CD4-positive, alpha-beta T cell treated with Interleukin-15 for 4 hours (primary cell): Measurements from ENCODE around the gene SLC25A29.
"Not testable (repeated sequence)": the region's sequence is repeated elsewhere in the genome, so short reads cannot be mapped to it uniquely, and the experiment has no call there.

Experiments used
- DNase-seq: peaks from one replicate; pipeline ENCODE4 v3.0.0-alpha.2; 2020; ENCODE audit warnings: low spot score

SLC25A29 gene

DNA sequence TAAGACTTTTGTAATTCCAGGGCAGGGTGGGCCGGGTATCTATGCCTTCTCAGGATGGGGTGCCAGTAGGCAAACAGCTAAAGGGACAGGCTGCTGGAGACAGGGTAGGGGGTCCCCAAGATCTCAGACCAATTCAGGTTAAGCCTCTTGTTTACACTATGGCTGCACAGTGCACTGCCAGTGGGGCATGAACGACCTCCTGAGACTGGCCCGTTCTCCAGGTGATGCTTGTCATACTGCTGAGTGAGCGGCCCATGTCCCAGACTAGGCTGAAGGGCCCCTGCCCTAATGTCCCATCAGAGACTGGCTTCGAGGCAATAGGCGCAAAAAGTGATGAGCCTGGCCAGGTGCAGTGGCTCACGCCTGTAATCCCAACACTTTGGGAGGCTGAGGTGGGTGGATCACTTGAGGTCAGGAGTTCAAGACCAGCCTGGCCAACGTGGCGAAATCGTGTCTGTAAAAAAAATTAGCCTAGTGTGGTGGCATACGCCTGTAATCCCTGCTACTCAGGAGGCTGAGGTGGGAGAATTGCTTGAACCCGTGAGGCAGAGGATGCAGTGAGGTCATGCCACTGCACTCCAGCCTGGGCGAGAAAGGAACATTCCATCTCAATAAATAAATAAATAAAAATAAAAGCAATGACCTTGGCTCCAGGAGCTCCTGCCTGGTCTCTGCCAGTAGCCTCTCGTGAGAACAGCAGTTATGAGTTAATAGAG lies 12.6 kb downstream of the SLC25A29 start:
- no peak for DNase-seq

DNA sequence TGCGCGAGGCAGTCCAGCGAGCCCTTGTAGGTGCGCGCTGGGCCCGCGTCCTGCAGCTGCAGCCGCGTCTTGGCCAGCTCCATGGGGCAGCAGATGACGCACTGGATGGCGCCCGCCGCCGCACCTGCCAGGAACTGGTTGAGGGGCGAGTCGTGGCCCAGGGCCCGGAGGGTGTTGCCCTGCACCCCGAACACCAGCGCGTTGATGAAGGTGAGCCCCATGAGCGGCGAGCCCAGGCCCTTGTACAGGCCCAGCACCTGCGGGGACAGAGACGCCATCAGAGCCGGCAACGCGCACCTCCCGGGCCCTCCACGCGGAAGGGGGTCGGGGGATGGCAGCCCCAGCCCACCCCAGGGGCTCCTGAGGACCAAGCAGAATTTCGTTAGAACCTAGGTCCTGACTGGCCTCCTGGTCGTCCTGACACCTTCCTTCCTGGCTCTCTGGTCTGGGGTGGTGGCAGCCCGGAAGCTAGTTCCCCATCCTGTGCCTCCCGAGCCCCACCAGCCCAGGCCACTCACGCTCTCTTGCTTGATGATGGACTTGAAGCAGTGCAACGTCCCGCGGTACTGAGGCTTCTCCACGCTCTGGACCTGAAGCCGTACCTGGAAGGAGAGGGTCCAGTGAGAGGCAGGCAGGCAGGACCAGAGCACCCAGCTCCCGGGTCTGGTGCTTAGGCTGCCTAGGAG lies 13.3 kb downstream of the SLC25A29 start:
- no peak for DNase-seq

DNA sequence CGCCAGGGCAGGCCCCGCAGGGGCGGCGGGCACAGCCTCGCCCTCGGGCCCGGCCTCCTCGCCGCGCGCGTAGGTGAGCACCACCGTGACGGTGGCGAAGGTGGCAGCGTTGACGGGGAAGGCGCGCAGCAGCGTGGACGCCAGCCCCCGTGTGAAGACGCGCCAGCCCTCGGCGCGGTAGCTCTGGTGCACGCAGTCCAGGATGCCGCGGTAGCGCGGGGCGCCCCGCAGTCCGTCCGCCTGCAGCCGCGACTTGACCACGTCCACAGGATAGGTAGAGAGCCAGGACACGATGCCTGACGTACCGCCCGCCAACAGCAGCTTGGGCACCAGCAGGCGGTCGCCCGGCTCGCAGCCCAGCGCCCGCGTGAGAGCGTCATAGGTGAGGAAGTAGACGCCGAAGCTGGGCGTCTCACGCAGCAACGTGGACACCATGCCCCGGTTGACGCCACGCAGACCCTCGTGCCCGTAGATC lies 13.9 kb downstream of the SLC25A29 start:
- DNase-seq = no peak

DNA sequence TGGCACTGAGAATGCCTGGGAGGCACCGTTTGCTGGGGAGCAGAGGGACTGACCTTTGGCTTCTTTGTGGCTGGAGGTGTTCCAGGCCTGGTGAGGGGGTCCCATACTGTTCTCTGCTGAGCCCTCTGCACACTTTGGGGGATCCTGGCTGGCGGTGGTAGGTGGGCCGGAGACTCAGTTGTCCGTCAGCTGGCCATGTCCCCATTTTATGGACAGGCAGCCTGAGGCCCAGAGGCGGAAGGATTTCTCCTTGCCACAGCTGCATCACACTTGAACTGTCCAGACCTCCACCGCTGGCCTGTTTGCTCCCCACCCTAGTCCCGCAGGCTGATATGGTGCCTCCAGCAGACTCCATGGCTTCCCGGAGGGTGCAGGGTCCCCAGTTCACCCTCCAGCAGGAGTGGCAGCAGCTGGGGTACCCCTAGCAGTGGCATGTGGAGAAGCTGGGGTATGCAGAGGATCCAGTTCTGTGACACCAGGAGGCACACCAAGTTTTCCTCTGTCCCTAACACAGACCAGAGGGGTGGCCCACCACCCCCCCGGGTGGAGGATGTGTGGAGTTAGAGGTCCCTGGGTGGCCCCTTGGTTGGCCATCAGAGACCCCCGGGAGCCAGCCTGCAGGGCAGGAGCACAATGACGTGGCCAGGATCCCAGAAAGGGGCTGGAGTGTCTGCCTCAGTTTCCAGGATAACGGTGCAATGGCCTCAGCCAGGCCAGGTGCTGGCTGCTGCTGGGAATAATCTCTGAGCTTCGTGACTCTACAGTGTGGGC lies 14.8 kb downstream of the SLC25A29 start:
- no peak for DNase-seq

DNA sequence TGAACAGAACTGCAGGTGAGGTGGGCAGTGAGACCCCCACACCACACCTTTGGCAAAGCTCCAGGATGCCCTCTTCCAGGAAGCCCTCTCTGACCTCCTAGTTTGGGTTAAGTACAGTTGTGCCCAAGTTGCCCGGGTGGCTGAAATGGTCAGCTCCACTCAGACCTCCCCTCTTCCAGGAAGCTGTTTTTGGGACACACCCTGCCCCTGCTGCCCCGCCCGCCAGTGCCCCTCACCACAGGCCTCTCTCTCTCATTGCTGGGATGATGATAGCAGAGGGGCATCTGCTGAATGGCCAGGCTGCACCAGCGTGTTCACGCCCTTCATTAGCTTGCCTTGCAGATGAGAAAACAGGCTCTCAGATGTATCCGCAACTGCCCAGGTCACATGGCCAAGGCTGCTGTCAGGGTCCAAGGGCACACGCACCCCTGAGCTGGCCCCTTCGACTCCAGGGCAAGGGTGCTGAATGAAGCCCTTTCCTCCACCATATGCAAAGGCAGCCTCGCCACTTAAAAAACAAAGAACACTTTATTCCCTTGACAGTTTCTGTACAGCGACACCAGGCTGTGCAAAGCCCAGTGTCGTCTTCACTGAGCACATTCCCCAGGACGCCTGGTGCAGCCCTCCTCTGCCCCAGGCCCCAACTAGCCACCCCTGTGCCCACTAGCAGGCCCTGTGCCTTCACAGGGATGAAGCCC lies 15.5 kb downstream of the SLC25A29 start:
- DNase-seq = no peak

DNA sequence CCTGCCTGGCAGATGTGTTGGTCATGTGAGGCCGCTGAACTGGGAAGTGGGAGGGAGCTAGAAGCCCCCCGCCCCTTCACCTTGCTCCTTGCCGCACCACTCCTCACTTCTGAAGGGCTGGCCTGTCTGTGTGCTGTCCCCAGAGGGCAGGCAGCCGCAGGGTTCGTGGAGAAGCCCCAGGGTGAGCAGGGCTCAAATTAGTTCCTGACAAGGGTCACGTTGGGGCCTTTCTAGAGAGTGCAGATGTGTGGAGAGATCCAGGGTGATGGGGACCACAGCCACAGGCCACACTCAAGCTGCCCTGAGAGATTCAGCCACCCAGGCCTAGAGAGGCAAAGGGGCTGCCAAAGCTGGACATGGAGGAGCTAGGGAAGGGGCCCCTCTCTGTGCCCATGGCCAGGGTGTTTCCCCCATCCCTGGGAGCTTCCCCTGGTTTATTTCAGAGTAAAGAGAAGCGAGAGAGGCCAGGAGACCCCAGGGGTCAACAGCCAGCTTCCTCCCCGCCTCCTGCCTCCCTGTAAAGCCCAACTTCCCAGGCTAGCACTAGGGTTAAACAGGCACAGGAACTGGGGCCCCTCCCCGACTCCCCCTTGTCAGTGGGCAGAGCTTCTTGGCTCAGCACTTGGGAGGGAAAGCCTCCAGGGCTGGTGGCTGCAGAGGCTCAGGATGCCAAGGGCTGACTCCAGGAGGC lies 16.2 kb downstream of the SLC25A29 start:
- DNase-seq = no peak

DNA sequence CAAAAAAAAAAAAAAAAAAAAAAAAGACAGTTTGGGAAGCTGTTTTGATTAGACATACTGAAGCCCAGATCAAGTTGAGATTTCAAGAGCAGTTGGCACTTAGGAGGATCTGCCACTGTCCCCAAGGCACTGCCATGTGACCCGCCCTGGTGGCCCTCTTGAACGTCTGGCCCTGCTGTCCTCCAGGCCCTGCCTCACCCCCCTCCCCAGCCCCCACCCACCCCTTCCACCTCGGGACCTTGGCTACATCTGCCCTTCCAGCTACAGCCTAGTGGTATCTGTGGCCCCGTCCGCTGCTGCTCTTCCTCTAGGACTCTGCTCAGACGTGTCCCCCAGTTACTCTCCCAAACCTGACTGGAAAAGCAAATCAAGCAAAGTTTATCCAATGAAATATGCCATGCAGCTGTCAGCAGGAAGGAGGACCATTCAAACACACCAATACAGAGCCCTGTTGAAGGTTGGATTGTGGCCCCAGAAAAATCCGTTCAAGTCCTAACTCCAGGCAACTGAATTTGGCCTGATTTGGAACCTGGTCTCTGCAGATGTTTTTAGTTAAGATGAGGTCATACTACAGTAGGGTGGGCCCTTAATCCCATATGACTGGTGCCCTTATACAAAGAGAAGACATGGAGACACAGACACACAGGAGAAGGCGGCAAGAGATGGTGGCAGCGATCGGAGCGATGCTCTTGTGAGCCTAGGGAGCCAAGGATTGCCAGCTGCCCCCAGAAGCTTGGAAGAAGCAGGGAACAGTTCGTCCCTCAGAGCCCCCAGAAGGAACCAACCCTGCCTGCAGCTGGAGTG lies 17.7 kb downstream of the SLC25A29 start:
- DNase-seq = no peak

DNA sequence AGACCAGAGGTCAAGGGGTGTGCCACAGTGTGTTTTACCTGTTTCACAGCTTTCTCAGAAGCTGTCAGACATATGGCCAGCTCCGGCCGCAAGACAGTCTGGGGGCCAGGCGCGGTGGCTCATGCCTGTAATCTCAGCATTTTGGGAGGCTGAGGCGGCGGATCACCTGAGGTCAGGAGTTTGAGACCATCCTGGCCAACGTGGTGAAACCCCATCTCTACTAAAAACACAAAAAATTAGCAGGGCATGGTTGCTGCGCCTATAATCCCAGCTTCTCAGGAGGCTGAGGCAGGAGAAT lies 18.3 kb downstream of the SLC25A29 start:
- not testable (repeated sequence) for DNase-seq

DNA sequence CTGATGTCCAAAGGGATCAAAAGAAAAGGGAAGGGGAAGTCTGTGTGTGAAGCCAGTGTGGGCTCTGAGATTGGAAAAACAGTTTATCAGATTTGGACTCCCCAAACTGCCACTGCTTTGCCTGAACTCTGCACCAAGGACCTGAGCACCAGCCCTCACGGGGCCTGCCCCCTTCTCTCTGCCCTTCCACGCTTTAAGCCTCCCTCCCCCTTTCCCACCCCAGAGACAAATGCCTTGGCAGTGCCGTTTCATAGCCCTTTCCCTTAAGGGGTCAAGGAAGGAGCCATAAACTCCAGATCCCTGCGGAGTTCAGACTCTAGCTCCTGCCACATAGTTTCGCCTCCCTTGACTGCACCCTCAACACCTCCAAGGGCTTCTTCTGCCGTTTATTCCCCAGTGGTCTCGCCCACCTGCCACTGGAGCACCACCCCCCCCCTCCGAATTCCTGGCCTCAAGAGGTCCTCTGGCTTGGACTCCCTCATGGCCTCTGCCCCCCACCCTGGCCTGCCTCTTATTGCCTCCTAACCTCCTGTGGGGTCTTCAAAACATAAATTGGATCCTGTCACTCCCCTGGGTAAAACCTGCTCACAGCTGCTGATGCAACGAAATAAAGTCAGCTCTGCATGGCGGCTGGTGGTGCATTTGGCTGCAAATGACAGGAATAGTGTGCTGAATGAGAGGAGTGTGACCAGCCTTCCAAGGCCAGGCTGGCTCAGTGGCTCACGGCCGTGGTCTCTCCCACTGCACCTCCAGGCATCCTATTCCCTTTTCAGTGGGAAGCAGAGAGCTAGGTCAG lies 18.8 kb downstream of the SLC25A29 start:
- DNase-seq = no peak

DNA sequence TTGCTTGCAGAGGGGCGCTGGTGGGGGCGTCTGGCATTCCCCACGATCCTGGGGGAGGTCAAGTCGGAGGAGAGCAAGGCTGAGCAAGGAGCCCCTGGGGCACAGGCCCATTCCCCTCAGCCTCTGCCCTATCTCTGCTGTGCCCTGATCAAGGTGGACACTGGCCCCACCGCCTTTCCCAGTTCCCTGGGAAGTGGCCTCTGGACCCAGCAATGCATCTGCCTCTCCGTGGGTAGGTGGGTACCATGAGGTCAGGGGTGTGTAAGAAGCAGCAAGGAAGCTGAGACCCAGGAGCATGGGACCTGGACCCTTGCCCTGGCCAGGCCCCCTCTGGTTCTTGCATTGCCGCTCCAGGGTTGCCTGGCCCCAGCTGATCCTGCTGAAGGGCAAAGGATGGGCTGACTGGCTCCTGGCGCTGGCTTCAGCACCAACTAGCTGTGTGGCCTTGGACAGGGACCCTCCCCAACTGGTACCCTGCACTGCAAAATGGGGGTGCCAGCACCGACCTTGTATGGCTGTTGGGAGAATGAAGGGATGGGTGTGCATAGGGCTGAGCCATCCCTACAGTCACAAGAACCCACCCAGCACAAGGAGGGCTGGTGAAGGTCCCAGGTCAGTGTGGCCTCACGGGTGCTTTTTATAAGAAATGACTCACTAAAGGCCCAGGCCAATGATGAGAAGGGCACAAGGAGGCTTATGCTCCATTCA lies 19.6 kb downstream of the SLC25A29 start:
- no peak for DNase-seq

DNA sequence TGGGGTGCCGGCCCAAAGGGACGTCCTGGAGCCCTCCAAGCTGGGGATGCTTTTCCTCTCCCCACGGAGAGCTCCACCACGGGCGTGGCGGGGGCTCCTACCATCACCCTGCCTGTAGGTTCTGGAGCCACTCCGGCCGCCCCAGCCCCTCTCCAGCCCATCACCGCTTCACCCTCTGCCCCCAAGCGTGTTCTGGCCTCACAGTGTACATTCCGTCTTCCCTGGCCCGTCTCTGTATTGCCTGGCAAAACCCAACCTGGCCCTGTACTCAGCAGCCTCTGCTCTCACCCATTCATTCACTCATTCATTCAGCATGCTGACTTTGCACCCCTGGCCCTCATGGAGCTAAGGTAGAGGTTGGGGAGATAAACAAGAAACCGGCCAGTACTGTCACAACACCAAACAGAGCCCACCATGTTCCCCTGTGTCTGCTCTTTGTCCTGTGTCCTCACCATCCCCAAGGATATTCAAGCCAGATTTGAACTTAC lies 20.3 kb downstream of the SLC25A29 start:
- no peak for DNase-seq

DNA sequence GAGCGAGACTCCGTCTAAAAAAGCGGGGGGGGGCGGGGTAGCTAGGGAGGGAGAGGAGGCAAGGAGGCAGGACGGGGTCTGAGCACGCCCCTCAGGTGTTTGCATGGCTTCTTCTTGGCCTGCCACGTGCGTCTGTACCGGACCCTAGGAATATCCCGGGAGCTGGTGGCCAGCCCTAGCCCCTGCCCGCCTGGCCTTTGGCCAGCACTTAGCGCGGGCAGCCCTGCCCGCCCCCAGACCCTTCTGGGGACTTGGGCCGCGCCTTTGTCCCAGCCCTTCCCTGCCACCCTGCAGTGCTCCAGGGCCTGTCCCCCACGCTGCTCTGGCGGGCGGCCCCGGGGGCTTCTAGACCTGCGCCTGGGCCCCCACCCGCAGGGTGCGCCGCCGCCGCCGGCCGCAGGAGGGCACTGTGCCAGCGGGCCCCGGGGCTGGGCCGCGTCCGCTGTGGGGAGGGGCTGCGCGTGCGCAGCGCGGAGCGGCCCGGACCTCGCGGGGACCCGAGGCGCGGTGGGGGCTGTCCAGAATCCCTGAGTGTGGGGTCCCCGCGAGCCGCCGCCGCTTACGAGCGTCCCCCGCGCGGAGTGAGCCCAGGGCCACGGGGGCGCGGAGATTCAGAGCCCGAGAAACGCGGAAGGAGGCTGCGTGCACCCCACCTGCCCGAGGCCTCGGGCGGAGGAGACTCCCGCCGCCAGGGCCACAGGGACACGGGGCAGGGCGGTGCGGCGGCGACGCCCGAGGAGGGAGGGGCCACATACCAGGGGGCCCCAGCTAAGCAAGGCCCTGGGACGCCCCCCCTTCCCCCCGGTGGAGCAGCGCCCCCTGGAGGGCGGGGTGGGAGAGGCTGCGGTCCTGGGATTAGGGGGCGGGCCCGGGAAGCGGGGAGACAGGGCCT lies 21.0 kb downstream of the SLC25A29 start:
- DNase-seq = peak; percentile 72

DNA sequence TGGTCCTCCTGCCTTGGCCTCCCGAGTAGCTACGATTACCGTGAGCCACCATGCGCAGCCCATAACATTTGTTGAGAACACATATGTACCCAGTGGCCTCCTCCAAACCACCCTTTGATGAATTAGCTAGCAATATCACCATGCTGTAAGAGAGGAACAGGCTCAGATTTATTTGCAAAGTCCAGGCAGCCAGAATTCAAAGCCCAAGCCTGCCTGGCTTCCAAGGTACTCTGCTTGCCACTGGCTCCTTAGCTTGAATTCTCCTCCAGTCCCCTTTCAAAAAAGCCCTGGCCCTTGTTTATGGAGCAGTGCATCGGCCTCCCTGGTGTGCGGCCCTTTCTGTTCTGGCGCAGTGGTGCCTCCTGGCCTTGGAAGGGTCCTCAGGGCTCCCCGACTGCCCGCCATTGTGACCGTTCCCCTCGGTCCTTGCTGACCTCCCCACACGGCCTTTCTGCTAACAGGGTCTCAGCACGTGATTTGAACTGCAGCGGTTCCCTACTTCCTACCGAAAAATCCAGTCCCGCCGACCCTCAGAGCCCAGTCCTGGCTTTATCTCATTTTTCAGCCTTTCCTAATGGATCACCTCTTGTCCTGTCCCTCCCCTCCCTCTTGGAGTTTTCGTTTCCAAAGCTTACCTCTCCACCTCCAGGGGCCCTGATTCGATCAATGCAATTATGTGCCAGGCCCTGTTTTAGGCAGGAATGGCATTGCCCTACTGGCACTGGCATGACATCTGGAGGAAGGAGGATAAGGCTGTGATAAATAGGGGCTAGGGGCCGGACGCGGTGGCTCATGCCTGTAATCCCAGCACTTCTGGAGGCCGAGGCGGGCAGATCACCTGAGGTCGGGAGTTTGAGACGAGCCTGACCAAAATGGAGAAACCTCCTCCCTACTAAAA lies 22.0 kb downstream of the SLC25A29 start:
- no peak for DNase-seq

DNA sequence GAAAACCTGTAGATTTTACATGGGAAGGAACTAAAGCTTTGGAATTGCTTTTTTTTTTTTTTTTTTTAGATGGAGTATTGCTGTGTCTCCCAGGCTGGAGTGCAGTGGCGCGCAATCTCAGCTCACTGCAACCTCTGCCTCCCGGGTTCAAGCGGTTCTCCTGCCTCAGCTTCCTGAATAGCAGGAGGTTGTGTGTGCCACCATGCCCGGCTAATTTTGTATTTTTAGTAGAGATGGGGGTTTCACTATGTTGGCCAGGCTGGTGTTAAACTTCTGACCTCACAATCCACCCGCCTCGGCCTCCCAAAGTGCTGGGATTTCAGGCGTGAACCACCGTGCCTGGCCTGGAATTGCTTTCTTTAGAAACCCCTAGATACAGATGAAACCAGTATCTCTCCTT lies 22.8 kb downstream of the SLC25A29 start:
- not testable (repeated sequence) for DNase-seq

DNA sequence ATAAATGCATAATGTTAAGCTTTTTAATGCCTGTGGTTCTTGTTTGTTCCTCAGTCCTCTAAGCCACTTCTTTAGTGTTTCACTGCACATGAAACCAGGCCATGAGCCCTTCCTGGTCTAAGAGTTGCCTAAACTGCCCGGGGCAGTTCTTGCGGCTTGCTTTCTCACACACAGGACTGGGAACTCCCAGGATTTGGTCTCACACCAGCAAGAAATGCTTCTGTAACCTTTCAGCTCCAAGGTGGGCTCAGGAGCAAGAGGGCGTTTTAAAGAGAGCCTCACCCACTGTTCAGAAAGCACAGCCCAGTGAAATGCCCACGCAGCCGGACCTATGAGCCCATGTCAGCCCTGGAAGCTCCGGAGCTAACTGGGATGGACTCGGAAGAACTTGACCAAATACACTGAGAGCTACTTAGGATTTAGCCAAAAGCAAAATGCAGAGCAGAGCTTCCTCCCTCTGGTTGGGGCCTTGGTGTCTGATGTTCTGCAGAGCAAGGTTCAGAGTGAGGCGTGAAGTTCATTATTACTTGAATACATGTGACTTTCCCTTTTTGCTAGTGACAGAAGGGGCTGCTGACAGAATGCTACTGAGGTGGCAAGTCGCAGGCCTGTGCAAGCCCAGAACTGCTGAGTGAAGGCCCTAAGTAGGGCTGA lies 23.4 kb downstream of the SLC25A29 start:
- no peak for DNase-seq

DNA sequence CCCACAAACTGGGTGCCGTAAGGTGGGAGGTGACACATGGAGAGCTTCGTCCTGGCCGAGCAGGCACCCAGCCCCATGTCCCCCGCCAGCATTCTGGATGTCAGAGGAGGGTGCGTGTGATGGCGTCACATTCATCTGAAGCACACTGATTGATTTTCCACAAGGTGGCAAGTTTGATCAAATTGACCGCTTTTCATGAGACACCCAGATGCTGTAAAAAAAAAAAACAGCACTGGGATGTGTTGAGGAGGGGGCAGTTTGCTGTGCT lies 24.2 kb downstream of the SLC25A29 start:
- DNase-seq = no peak
